IMR-90 (cell line): ENCODE data around the gene SNRPD1. TPM values are rescaled to one million over a fixed set of nuclear protein-coding genes. Genes with fewer than 3 reads are reported as not detected.
A peak's percentile ranks its signal among the peaks of the same experiment; 100 is the strongest.
"Not testable (repeated sequence)": the region's sequence is repeated elsewhere in the genome, so short reads cannot be mapped to it uniquely, and the experiment has no call there.

Experiments
- ATAC-seq: fragments of 200-7000 bp; cut with Tn5 transposase; 2 replicates; pipeline ENCODE4 v1.9.1; 2020; ENCODE audit warnings: low read depth, mild to moderate bottlenecking, moderate library complexity
- BruUV-seq: library from RNA; stranded (reverse); fragments of 400-500 nt; replicated peaks from 2 replicates; lab custom pipeline; 2021; lab: Mats Ljungman, UMichigan
- CTCF ChIA-PET: fragments of 300-600 bp; formaldehyde crosslinking; extraction: SDS; loops from one replicate; lab custom pipeline; 2021; ENCODE audit warnings: antibody characterized with exemption; lab: Yijun Ruan, JAX
- POLR2A ChIA-PET: fragments of 300-600 bp; sonication (Branson Sonifier 250); formaldehyde crosslinking; loops from one replicate; lab custom pipeline; 2022; ENCODE audit warnings: antibody characterized with exemption; ENCODE audit not compliant: unreplicated experiment; lab: Charles Lee
- DNase-seq: peaks from one replicate; pipeline ENCODE4 v3.0.0; 2013
- H2AFZ ChIP-seq: replicated peaks from 2 replicates; pipeline ENCODE3; 2013; ENCODE audit warnings: low read length, mild to moderate bottlenecking; ENCODE audit not compliant: poor library complexity
- H2AK5ac ChIP-seq: 2 replicates; pipeline ENCODE4 v1.6.1; 2013; ENCODE audit warnings: low read depth, low read length, inconsistent platforms
- H2AK9ac ChIP-seq: replicated peaks from 2 replicates; pipeline ENCODE3; 2013; ENCODE audit warnings: mild to moderate bottlenecking, low read depth, low read length, moderate library complexity; ENCODE audit not compliant: poor library complexity
- H2BK120ac ChIP-seq: 2 replicates; pipeline ENCODE4 v1.6.1; 2013; ENCODE audit warnings: low read depth, low read length, inconsistent platforms
- H2BK15ac ChIP-seq: 3 replicates; pipeline ENCODE4 v1.6.1; 2013; ENCODE audit warnings: low read depth, low read length, inconsistent platforms
- H2BK20ac ChIP-seq: 2 replicates; pipeline ENCODE4 v1.6.1; 2013; ENCODE audit warnings: low read depth, mild to moderate bottlenecking, inconsistent platforms, low read length, moderate library complexity
- H2BK5ac ChIP-seq: 2 replicates; pipeline ENCODE4 v1.6.1; 2013; ENCODE audit warnings: mild to moderate bottlenecking, low read depth, low read length, inconsistent platforms; ENCODE audit not compliant: poor library complexity, severe bottlenecking
- H3K14ac ChIP-seq: replicated peaks from 2 replicates; pipeline ENCODE4 v1.6.1; 2013; ENCODE audit warnings: low read depth, low read length, inconsistent platforms
- H3K18ac ChIP-seq: 2 replicates; pipeline ENCODE4 v1.6.1; 2013; ENCODE audit warnings: low read depth, low read length, control low read depth
- H3K23ac ChIP-seq: 2 replicates; pipeline ENCODE4 v1.6.1; 2013; ENCODE audit warnings: low read depth, low read length, inconsistent platforms
- H3K27ac ChIP-seq: 2 replicates; pipeline ENCODE4 v1.5.1; 2013; ENCODE audit warnings: mild to moderate bottlenecking, control low read depth, low read length; ENCODE audit not compliant: insufficient read depth
- H3K27me3 ChIP-seq: 2 replicates; pipeline ENCODE4 v1.6.1; 2013; ENCODE audit warnings: low read length; ENCODE audit not compliant: control insufficient read depth, insufficient read depth
- H3K36me3 ChIP-seq: 2 replicates; pipeline ENCODE4 v1.6.1; 2013; ENCODE audit warnings: low read length, mixed read lengths; ENCODE audit not compliant: control insufficient read depth, insufficient read depth
- H3K4ac ChIP-seq: 2 replicates; pipeline ENCODE4 v1.6.1; 2013; ENCODE audit warnings: low read depth, low read length, inconsistent platforms
- H3K4me1 ChIP-seq: 2 replicates; pipeline ENCODE4 v1.6.1; 2013; ENCODE audit warnings: low read length, mixed read lengths; ENCODE audit not compliant: control insufficient read depth, insufficient read depth
- H3K4me2 ChIP-seq: 2 replicates; pipeline ENCODE4 v1.6.1; 2013; ENCODE audit warnings: low read depth, mild to moderate bottlenecking, control low read depth, low read length, moderate library complexity
- H3K4me3 ChIP-seq: 2 replicates; pipeline ENCODE4 v1.5.1; 2013; ENCODE audit warnings: low read depth, mild to moderate bottlenecking, control low read depth, low read length, moderate library complexity; ENCODE audit not compliant: insufficient read depth
- H3K56ac ChIP-seq: 2 replicates; pipeline ENCODE4 v1.6.1; 2013; ENCODE audit warnings: low read length, inconsistent platforms; ENCODE audit not compliant: insufficient read depth; ENCODE audit errors: extremely low read depth
- H3K79me1 ChIP-seq, 2 experiments: 2 replicates each; pipeline ENCODE4 v1.6.1; 2013; ENCODE audit warnings: low read length in 2 of 2, inconsistent platforms in 1 of 2, low read depth in 1 of 2
- H3K9ac ChIP-seq: 2 replicates; pipeline ENCODE4 v1.6.1; 2013; ENCODE audit warnings: low read depth, low read length, control low read depth
- H3K9me1 ChIP-seq: 2 replicates; pipeline ENCODE4 v1.6.1; 2013; ENCODE audit warnings: low read length, inconsistent platforms; ENCODE audit not compliant: insufficient read depth
- H3K9me3 ChIP-seq: 2 replicates; pipeline ENCODE4 v1.6.1; 2013; ENCODE audit warnings: low read length; ENCODE audit not compliant: control insufficient read depth, insufficient read depth
- H4K20me1 ChIP-seq: 2 replicates; pipeline ENCODE4 v1.6.1; 2013; ENCODE audit warnings: low read length, inconsistent platforms; ENCODE audit not compliant: insufficient read depth
- H4K5ac ChIP-seq: 2 replicates; pipeline ENCODE4 v1.6.1; 2013; ENCODE audit warnings: mild to moderate bottlenecking, low read depth, low read length, control low read depth
- H4K8ac ChIP-seq, 2 experiments: 2 replicates each; pipeline ENCODE4 v1.6.1; 2013; ENCODE audit warnings: low read depth in 2 of 2, low read length in 2 of 2, control low read depth in 1 of 2, inconsistent platforms in 1 of 2
- H4K91ac ChIP-seq: 2 replicates; pipeline ENCODE4 v1.6.1; 2013; ENCODE audit warnings: low read depth, low read length, inconsistent platforms; ENCODE audit not compliant: insufficient read depth
- BHLHE40 ChIP-seq: fragments of 150-350 bp; IDR thresholded peaks from 2 replicates; pipeline ENCODE4 v1.6.1; 2016; ENCODE audit warnings: mild to moderate bottlenecking, low read depth, low read length
- FOS ChIP-seq: fragments of 150-350 bp; IDR thresholded peaks from 2 replicates; pipeline ENCODE4 v1.6.1; 2016; ENCODE audit warnings: low read depth, low read length
- MAZ ChIP-seq: IDR thresholded peaks from 2 replicates; pipeline ENCODE4 v1.6.1; 2012; ENCODE audit warnings: low read depth, mild to moderate bottlenecking, low read length, improper control_type of control experiment, moderate library complexity, borderline replicate concordance
- USF2 ChIP-seq: fragments of 150-350 bp; IDR thresholded peaks from 2 replicates; pipeline ENCODE4 v1.6.1; 2017; ENCODE audit warnings: mild to moderate bottlenecking, antibody characterized with exemption, low read length, low read depth
- WGBS, 2 experiments: methylation state at CpG; one replicate each; pipeline versions ENCODE4 v1.1.5 to v1.1.7; 2013; ENCODE audit warnings: missing lambda C conversion rate in 2 of 2; ENCODE audit not compliant: insufficient read length in 1 of 2; ENCODE audit errors: extremely low coverage in 2 of 2; 5-methylcytosine and 5-hydroxymethylcytosine counted together
- dilution Hi-C: fragments of 300-500 bp; cut with HindIII; formaldehyde crosslinking; loops from one replicate; pipeline ENCODE4 v1.14.3; 2018; ENCODE audit warnings: low sequenced_read_pairs; ENCODE audit not compliant: unreplicated experiment
- in situ Hi-C: fragments of 300-500 bp; cut with MboI; formaldehyde crosslinking; loops from 3 replicates; pipeline ENCODE4 v1.14.3; 2019; ENCODE audit warnings: low sequenced_read_pairs, inconsistent platforms, mixed read lengths
- intact Hi-C: fragments of 100-400 bp; cut with micrococcal nuclease; formaldehyde crosslinking; loops from 2 replicates; pipeline ENCODE4 v1.10.0; 2022
- polyA plus RNA-seq, 3 experiments: library from polyadenylated mRNA; depleted of rRNA; stranded (reverse); fragments of >200 nt; gene quantifications; 2 replicates each; pipeline ENCODE4 v1.2.3, GENCODE V29; 2012; ENCODE audit warnings: low replicate concordance in 1 of 3
- total RNA-seq: library from RNA; depleted of rRNA; stranded (reverse); fragments of >200 nt; gene quantifications from 2 replicates; pipeline ENCODE4 v1.2.3, GENCODE V29; 2012

SNRPD1 gene
- total and polyA plus RNA-seq, 2 of the 4 experiments (the other 2 are of a cell fraction), result 6.8 to 19.8 TPM

GRCh38 chr18:21672521-21673267 lies 60.6 kb downstream of the SNRPD1 start:
- dilution Hi-C loops (no loop called here), in situ Hi-C loops (no loop called here), intact Hi-C loops (no loop called here)
- Histone ChIP-seq H3K9me1 (no peaks in the 10 kb centered on the region), H4K91ac (no peak overlapping the region), H4K5ac (no peak overlapping the region), H4K20me1 (no peaks in the 10 kb centered on the region), H3K56ac (no peak overlapping the region), H4K8ac (no peak overlapping the region), H3K9me3 (no peaks in the 10 kb centered on the region), H3K27ac (no peak overlapping the region), H2AK9ac (no peak overlapping the region), H2AFZ (no peak overlapping the region), H3K79me1 (no peaks in the 10 kb centered on the region), H3K18ac (no peak overlapping the region), H2BK15ac (no peak overlapping the region), H3K9ac (no peak overlapping the region), H2BK5ac (no peak overlapping the region), H3K4ac (no peak overlapping the region), H2BK20ac (no peak overlapping the region), H3K23ac (no peak overlapping the region), H3K36me3 (no peaks in the 10 kb centered on the region), H3K4me2 (no peak overlapping the region), H3K4me1 (no peaks in the 10 kb centered on the region), H3K27me3 (no peaks in the 10 kb centered on the region), H3K4me3 (no peak overlapping the region), H2BK120ac (no peak overlapping the region), H2AK5ac (no peak overlapping the region), H3K14ac (no peak overlapping the region)
- 80% methylated on average over 1 of the region's 3 CpGs; no CpG with 5 or more reads in 1 of the 2 experiments for WGBS, 2 experiments
- DNase-seq (peak; percentile 76), ATAC-seq (peak; percentile 57)
- CTCF ChIA-PET, result no interaction called here
- TF ChIP-seq USF2 (no peak), BHLHE40 (peak; percentile 25; the same call in 1 of the 2 replicates), MAZ (no peak), FOS (peak; percentile 22; the same call in 1 of the 2 replicates)
- BruUV-seq, result no TSS peak
- POLR2A ChIA-PET, result no interaction called here

GRCh38 chr18:21675354-21675753 lies 63.2 kb downstream of the SNRPD1 start:
- H3K9me1 ChIP-seq, dilution Hi-C loops, H4K20me1 ChIP-seq, H2AK5ac ChIP-seq, POLR2A ChIA-PET, H2BK5ac ChIP-seq, H3K4me1 ChIP-seq, H3K9me3 ChIP-seq, H3K36me3 ChIP-seq, H3K23ac ChIP-seq, H3K79me1 ChIP-seq, H4K8ac ChIP-seq, DNase-seq, H3K18ac ChIP-seq, H4K91ac ChIP-seq, ATAC-seq, H3K9ac ChIP-seq, H3K14ac ChIP-seq, H3K4me3 ChIP-seq, H3K27me3 ChIP-seq, CTCF ChIA-PET, H3K4ac ChIP-seq, H2BK20ac ChIP-seq, H3K27ac ChIP-seq, in situ Hi-C loops, H3K56ac ChIP-seq, intact Hi-C loops, H3K4me2 ChIP-seq, H4K5ac ChIP-seq, H2AK9ac ChIP-seq, H2BK120ac ChIP-seq, H2BK15ac ChIP-seq, H2AFZ ChIP-seq, BruUV-seq: not testable (repeated sequence)
- WGBS, 2 experiments, result no CpG with 5 or more reads among the region's 8 CpGs
